ENCODE data around the gene BRWD1. TPM values are rescaled to one million over a fixed set of nuclear protein-coding genes. Genes with fewer than 3 reads are reported as not detected.

BRWD1 gene
- polyA plus RNA-seq, 2 of the 4 experiments (the other 2 are of a cell fraction), result 6.9 to 22.2 TPM

DNA sequence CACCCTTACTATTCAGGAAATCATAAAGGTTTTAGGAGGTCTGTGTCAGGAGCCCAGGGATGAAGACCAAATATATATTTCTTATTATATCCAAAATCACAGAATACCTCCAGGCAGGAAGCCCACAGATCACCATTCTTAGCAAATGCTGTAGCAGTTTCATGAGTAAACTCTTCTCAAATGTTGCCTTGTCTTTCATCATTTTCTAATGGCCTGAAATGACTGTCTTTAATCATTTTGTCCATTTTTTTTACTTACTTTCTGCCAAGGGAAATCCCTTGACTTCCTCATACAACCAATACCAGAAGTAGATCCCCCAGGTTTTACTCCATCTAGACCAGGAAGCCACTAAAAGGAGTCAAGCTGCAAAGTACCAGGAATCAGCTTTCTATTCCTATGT is 162.6 kb downstream of the BRWD1 start:
- no peak overlapping the region for H3K4me2 ChIP-seq
- no peak for ATAC-seq
- FAIRE-seq, result no peak
- TF ChIP-seq POLR2A (IDR thresholded peaks at IDR 0.05; ENCODE audit: low read length) (no peak), KDM5A (IDR thresholded peaks at IDR 0.05) (no peak), FOSL2 (IDR thresholded peaks at IDR 0.05) (no peak), FOSL2 (CRISPR knock-in tag; IDR thresholded peaks at IDR 0.05) (no peak), BHLHE40 (IDR thresholded peaks at IDR 0.05; ENCODE audit: low read depth, low read length) (no peak), ZC3H11A (IDR thresholded peaks at IDR 0.05) (no peak)
- TF ChIP-seq, protein P1, sequence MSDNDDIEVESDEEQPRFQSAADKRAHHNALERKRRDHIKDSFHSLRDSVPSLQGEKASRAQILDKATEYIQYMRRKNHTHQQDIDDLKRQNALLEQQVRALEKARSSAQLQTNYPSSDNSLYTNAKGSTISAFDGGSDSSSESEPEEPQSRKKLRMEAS (IDR thresholded peaks at IDR 0.05), result no peak
- TF ChIP-seq, protein P2, sequence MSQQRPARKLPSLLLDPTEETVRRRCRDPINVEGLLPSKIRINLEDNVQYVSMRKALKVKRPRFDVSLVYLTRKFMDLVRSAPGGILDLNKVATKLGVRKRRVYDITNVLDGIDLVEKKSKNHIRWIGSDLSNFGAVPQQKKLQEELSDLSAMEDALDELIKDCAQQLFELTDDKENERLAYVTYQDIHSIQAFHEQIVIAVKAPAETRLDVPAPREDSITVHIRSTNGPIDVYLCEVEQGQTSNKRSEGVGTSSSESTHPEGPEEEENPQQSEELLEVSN (IDR thresholded peaks at IDR 0.05; ENCODE audit: borderline replicate concordance, low read depth), result no peak
- ChIA-PET CTCF (interaction anchor here (0.9 to 1.6 kb wide), 3 partner anchors 11 to 346 kb away, joined by 3 read pairs; no protein-coding TSS in a partner anchor), POLR2A (no interaction called here)
- H3K27ac ChIP-seq, result no peak overlapping the region
- peaks cover 8% of the 10 kb centered on the region; the same call in 1 of the 3 replicates for H3K4me1 ChIP-seq
- H3K9me3 ChIP-seq, result no peaks in the 10 kb centered on the region
- no peak for DNase-seq (ENCODE audit: low read depth in 1 of 2, low spot score in 1 of 2)
- H3K4me3 ChIP-seq, result no peak overlapping the region

DNA sequence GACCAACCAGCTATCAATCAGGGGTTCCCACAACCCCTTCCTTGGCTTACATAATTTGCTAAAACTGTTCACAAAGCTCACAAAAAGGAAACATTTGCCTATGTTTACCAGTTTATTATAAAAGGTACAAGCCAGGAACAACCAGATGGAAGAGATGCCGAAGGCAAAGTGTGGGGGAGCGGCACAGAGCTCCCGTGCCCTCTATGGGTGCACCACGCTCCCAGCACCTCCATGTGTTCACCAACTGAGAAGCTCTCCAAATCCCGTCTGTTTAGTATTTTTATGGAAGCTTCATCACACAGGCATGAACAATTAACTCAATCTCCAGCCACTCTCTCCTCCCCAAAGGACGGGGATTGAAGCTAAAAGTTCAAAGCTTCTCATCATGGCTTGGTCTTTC is 163.1 kb downstream of the BRWD1 start:
- Histone ChIP-seq H3K4me2 (no peak overlapping the region), H3K27ac (no peak overlapping the region), H3K4me1 (peaks cover 8% of the 10 kb centered on the region; the same call in 1 of the 3 replicates), H3K4me3 (no peak overlapping the region), H3K9me3 (no peaks in the 10 kb centered on the region)
- DNase-seq (ENCODE audit: low read depth in 1 of 2, low spot score in 1 of 2) (no peak), ATAC-seq (no peak), FAIRE-seq (no peak)
- POLR2A ChIA-PET, result no interaction called here
- 87% methylated on average over 6 of the region's 6 CpGs for WGBS (ENCODE audit: missing lambda C conversion rate)
- TF ChIP-seq RAD21 (conservative IDR thresholded peaks at IDR 0.05 in 1 of 2, IDR thresholded peaks at IDR 0.05 in 1 of 2), result no peak
- no peak for TF ChIP-seq BHLHE40 (IDR thresholded peaks at IDR 0.05; ENCODE audit: low read depth, low read length)
- no peak for TF ChIP-seq JUN (IDR thresholded peaks at IDR 0.05)
- TF ChIP-seq, protein P3, sequence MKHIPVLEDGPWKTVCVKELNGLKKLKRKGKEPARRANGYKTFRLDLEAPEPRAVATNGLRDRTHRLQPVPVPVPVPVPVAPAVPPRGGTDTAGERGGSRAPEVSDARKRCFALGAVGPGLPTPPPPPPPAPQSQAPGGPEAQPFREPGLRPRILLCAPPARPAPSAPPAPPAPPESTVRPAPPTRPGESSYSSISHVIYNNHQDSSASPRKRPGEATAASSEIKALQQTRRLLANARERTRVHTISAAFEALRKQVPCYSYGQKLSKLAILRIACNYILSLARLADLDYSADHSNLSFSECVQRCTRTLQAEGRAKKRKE (CRISPR knock-in tag; IDR thresholded peaks at IDR 0.05; ENCODE audit: low read depth), result no peak
- no peak for TF ChIP-seq RCOR1 (IDR thresholded peaks at IDR 0.05; ENCODE audit: low read depth, low read length)
- TF ChIP-seq ZNF302 (CRISPR knock-in tag; IDR thresholded peaks at IDR 0.05), result no peak
- TF ChIP-seq, protein P1 (IDR thresholded peaks at IDR 0.05), result no peak
- TF ChIP-seq, protein P4, sequence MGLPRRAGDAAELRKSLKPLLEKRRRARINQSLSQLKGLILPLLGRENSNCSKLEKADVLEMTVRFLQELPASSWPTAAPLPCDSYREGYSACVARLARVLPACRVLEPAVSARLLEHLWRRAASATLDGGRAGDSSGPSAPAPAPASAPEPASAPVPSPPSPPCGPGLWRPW (IDR thresholded peaks at IDR 0.05), result no peak
- TF ChIP-seq MAFK (IDR thresholded peaks at IDR 0.05; ENCODE audit: partially characterized antibody), result no peak
- TF ChIP-seq GATA3 (IDR thresholded peaks at IDR 0.05; ENCODE audit: borderline replicate concordance), result no peak
- TF ChIP-seq, protein P5, sequence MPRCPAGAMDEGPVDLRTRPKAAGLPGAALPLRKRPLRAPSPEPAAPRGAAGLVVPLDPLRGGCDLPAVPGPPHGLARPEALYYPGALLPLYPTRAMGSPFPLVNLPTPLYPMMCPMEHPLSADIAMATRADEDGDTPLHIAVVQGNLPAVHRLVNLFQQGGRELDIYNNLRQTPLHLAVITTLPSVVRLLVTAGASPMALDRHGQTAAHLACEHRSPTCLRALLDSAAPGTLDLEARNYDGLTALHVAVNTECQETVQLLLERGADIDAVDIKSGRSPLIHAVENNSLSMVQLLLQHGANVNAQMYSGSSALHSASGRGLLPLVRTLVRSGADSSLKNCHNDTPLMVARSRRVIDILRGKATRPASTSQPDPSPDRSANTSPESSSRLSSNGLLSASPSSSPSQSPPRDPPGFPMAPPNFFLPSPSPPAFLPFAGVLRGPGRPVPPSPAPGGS (IDR thresholded peaks at IDR 0.05), result no peak
- TF ChIP-seq HOXB5 (CRISPR knock-in tag; IDR thresholded peaks at IDR 0.05), result no peak
- no peak for TF ChIP-seq PHF8 (IDR thresholded peaks at IDR 0.05; ENCODE audit: borderline replicate concordance, low read depth)
- no peak for TF ChIP-seq HDAC2 (IDR thresholded peaks at IDR 0.05)
- TF ChIP-seq FOSL2 (IDR thresholded peaks at IDR 0.05), result no peak
- TF ChIP-seq FOSL2 (CRISPR knock-in tag; IDR thresholded peaks at IDR 0.05), result no peak
- TF ChIP-seq, protein P6, sequence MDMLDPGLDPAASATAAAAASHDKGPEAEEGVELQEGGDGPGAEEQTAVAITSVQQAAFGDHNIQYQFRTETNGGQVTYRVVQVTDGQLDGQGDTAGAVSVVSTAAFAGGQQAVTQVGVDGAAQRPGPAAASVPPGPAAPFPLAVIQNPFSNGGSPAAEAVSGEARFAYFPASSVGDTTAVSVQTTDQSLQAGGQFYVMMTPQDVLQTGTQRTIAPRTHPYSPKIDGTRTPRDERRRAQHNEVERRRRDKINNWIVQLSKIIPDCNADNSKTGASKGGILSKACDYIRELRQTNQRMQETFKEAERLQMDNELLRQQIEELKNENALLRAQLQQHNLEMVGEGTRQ (IDR thresholded peaks at IDR 0.05), result no peak
- TF ChIP-seq NFE2L2 (conservative IDR thresholded peaks at IDR 0.05; ENCODE audit: low read length), result no peak
- TF ChIP-seq JUNB (IDR thresholded peaks at IDR 0.05), result no peak
- no peak for TF ChIP-seq EP300 (IDR thresholded peaks at IDR 0.05)
- CTCF ChIA-PET, result interaction anchor here (0.9 to 1.6 kb wide), 3 partner anchors 11 to 346 kb away, joined by 3 read pairs; no protein-coding TSS in a partner anchor

All from A549 (cell line).